Measurements from ENCODE around the gene LCOR. TPM values are rescaled to one million over a fixed set of nuclear protein-coding genes. Genes with fewer than 3 reads are reported as not detected.

Gene LCOR
- total and polyA plus RNA-seq, 2 of the 13 experiments (the other 11 are each of a cell fraction or from before 2014, with no cell fraction given): 12.4 to 23.7 TPM

GRCh38 chr10:96863922-96864543 is 31.9 kb downstream of the LCOR start (continued):
- peak; percentile 32; the same call in 1 of the 2 replicates for TF ChIP-seq ARID4A (CRISPR knock-in tag; IDR thresholded peaks at IDR 0.05; ENCODE audit: borderline replicate concordance)
- peak; percentile 83 for TF ChIP-seq LCORL (IDR thresholded peaks at IDR 0.05)
- peak; percentile 68; the same call in 1 of the 2 replicates for TF ChIP-seq LCORL (CRISPR knock-in tag; IDR thresholded peaks at IDR 0.05)
- no peak for TF ChIP-seq ZNF605 (CRISPR knock-in tag; IDR thresholded peaks at IDR 0.05)
- TF ChIP-seq RORA (CRISPR knock-in tag; IDR thresholded peaks at IDR 0.05): no peak
- TF ChIP-seq ZNF468 (CRISPR knock-in tag; IDR thresholded peaks at IDR 0.05): no peak
- no peak for TF ChIP-seq POLR2A (IDR thresholded peaks at IDR 0.05; ENCODE audit: insufficient read depth in 1 of 2, low read depth in 2 of 2, low read length in 2 of 2)
- TF ChIP-seq RFXANK (CRISPR knock-in tag; IDR thresholded peaks at IDR 0.05): no peak
- TF ChIP-seq SRSF9 (IDR thresholded peaks at IDR 0.05; ENCODE audit: borderline replicate concordance, insufficient read depth, low read depth, low read length, poor library complexity, severe bottlenecking): no peak
- TF ChIP-seq ZNF598 (CRISPR knock-in tag; IDR thresholded peaks at IDR 0.05; ENCODE audit: borderline replicate concordance): no peak
- TF ChIP-seq, protein P1, sequence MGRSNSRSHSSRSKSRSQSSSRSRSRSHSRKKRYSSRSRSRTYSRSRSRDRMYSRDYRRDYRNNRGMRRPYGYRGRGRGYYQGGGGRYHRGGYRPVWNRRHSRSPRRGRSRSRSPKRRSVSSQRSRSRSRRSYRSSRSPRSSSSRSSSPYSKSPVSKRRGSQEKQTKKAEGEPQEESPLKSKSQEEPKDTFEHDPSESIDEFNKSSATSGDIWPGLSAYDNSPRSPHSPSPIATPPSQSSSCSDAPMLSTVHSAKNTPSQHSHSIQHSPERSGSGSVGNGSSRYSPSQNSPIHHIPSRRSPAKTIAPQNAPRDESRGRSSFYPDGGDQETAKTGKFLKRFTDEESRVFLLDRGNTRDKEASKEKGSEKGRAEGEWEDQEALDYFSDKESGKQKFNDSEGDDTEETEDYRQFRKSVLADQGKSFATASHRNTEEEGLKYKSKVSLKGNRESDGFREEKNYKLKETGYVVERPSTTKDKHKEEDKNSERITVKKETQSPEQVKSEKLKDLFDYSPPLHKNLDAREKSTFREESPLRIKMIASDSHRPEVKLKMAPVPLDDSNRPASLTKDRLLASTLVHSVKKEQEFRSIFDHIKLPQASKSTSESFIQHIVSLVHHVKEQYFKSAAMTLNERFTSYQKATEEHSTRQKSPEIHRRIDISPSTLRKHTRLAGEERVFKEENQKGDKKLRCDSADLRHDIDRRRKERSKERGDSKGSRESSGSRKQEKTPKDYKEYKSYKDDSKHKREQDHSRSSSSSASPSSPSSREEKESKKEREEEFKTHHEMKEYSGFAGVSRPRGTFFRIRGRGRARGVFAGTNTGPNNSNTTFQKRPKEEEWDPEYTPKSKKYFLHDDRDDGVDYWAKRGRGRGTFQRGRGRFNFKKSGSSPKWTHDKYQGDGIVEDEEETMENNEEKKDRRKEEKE (IDR thresholded peaks at IDR 0.05): no peak
- TF ChIP-seq CENPT (CRISPR knock-in tag; IDR thresholded peaks at IDR 0.05; ENCODE audit: low read depth): no peak
- no peak for TF ChIP-seq FLYWCH1 (CRISPR knock-in tag; IDR thresholded peaks at IDR 0.05)
- TF ChIP-seq ZNF230 (CRISPR knock-in tag; IDR thresholded peaks at IDR 0.05): no peak
- no peak for TF ChIP-seq KLF13 (CRISPR knock-in tag; IDR thresholded peaks at IDR 0.05)
- TF ChIP-seq, protein P2, sequence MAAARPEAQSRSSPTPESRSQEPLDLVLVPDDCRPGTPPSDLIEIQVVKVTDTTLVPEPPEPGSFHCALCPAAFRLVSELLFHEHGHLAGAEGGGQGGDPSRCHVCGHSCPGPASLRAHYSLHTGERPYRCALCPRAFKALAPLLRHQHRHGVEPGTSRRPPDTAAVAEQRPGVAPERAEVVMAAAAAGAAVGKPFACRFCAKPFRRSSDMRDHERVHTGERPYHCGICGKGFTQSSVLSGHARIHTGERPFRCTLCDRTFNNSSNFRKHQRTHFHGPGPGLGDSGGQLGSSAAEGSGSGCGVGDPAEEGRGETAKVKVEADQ (CRISPR knock-in tag; IDR thresholded peaks at IDR 0.05; ENCODE audit: borderline replicate concordance): no peak
- TF ChIP-seq, protein P3, sequence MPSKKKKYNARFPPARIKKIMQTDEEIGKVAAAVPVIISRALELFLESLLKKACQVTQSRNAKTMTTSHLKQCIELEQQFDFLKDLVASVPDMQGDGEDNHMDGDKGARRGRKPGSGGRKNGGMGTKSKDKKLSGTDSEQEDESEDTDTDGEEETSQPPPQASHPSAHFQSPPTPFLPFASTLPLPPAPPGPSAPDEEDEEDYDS (CRISPR knock-in tag; IDR thresholded peaks at IDR 0.05): no peak; the same call in 1 of the 2 replicates
- no peak; the same call in 1 of the 2 replicates for TF ChIP-seq NR2C2 (CRISPR knock-in tag; IDR thresholded peaks at IDR 0.05; ENCODE audit: borderline replicate concordance)
- TF ChIP-seq IKZF4 (CRISPR knock-in tag; IDR thresholded peaks at IDR 0.05; ENCODE audit: borderline replicate concordance, low read depth, not compliant biosample characterization): no peak
- no peak for TF ChIP-seq TFDP2 (CRISPR knock-in tag; IDR thresholded peaks at IDR 0.05)
